Kidney (tissue), 14 donors: Measurements from ENCODE around the gene GPX3. TPM values are rescaled to one million over a fixed set of nuclear protein-coding genes. Genes with fewer than 3 reads are reported as not detected.
A peak's percentile ranks its signal among the peaks of the same experiment; 100 is the strongest.

Experiments
- DNase-seq, 5 donors: peaks; one replicate each; pipeline ENCODE4 v3.0.0-alpha.2; 2013 to 2020
- FAIRE-seq: peaks from 2 replicates; lab custom pipeline; 2012; peaks lifted over from hg19 to GRCh38; lab: Jason Lieb, UNC
- H3K27ac ChIP-seq, 2 donors: one replicate each; pipeline ENCODE4 v1.7.0; 2013; ENCODE audit warnings: low read depth in 2 of 2, low read length in 2 of 2, inconsistent platforms in 1 of 2
- H3K27me3 ChIP-seq: one replicate; pipeline ENCODE4 v1.7.1; 2013; ENCODE audit warnings: low read length, inconsistent platforms; ENCODE audit not compliant: control insufficient read depth, insufficient read depth
- H3K36me3 ChIP-seq, 3 donors: one replicate each; pipeline versions ENCODE4 v1.7.0 to v1.7.1; 2013; ENCODE audit warnings: low read length in 3 of 3, control low read depth in 1 of 3, inconsistent platforms in 1 of 3; ENCODE audit not compliant: insufficient read depth in 3 of 3, control insufficient read depth in 2 of 3
- H3K4me1 ChIP-seq, 3 donors: one replicate each; pipeline versions ENCODE4 v1.7.0 to v1.7.1; 2013; ENCODE audit warnings: low read length in 3 of 3, inconsistent platforms in 1 of 3, low read depth in 1 of 3; ENCODE audit not compliant: control insufficient read depth in 2 of 3, insufficient read depth in 2 of 3
- H3K4me3 ChIP-seq, 3 donors: one replicate each; pipeline versions ENCODE4 v1.7.0 to v1.8.1; 2013; ENCODE audit warnings: low read length in 3 of 3, control low read depth in 1 of 3, inconsistent platforms in 1 of 3
- H3K9ac ChIP-seq, 3 donors: one replicate each; pipeline versions ENCODE4 v1.7.0 to v1.7.1; 2013; ENCODE audit warnings: low read length in 3 of 3, control low read depth in 1 of 3, inconsistent platforms in 1 of 3
- H3K9me3 ChIP-seq, 3 donors: one replicate each; pipeline versions ENCODE4 v1.7.0 to v1.7.1; 2013; ENCODE audit warnings: low read length in 3 of 3, control low read depth in 1 of 3, inconsistent platforms in 1 of 3; ENCODE audit not compliant: control insufficient read depth in 2 of 3, insufficient read depth in 1 of 3
- CTCF ChIP-seq: IDR thresholded peaks from 3 replicates; pipeline ENCODE4 v1.5.1; 2012; ENCODE audit warnings: mild to moderate bottlenecking, moderate library complexity, borderline replicate concordance; ENCODE audit not compliant: insufficient read depth; ENCODE audit errors: extremely low read depth
- intact Hi-C: fragments of 100-400 bp; cut with DNase I; formaldehyde crosslinking; loops from one replicate; pipeline ENCODE4 v1.11.1; 2022
- polyA plus RNA-seq: library from polyadenylated mRNA; stranded (reverse); fragments of 350-450 nt; fragmentation: Illumina TruSeq; extraction: RNeasy Lipid Tissue Mini Kit (QIAGEN cat#74804); gene quantifications from one replicate; pipeline ENCODE4 v1.2.3, GENCODE V29; 2014; ENCODE audit warnings: low read depth, low replicate concordance; ENCODE audit not compliant: insufficient read depth
- total RNA-seq: library from RNA; stranded (reverse); fragmentation: NEBNext Ultra II Directional; extraction: Animal tissue kit (Norgen Biotek cat#: 25700); gene quantifications from one replicate; pipeline ENCODE4 v1.2.1, GENCODE V29; 2021
- donor health status: control.
- donor health status: control.
- donor health status: control.
- donor health status: control.
- donor health status: control.
- donor health status: DM: yes; HTN: yes; CAD: no.
- donor health status: Normal renal cell carcinoma (clear cell type).

The GPX3 gene
- total and polyA plus RNA-seq, 2 donors from 2014 or later = 1,327 to 27,893 TPM

- Histone ChIP-seq H3K9me3 (no peaks in the 10 kb centered on the region), H3K27ac (peak overlapping the region; percentile 58 to 71), H3K4me1 (peaks cover 0 to 42% (median 38%) of the 10 kb centered on the region in 3 donors), H3K9ac (peak overlapping the region in 1 of 3 donors; percentile 13), H3K4me3 (no peak overlapping the region), H3K27me3 (no peaks in the 10 kb centered on the region), H3K36me3 (peaks cover 0 to 74% (median 42%) of the 10 kb centered on the region in 3 donors)
- intact Hi-C loops = no loop called here
- no peak for FAIRE-seq
- no peak for DNase-seq
- TF ChIP-seq CTCF = peak; percentile 9
These were observed 38.6 kb downstream of the GPX3 start for GRCh38 chr5:151058891-151059489.

GRCh38 chr5:151060742-151061141, 40.4 kb downstream of the GPX3 start:
- DNase-seq (peak in 1 of 5 donors; percentile 85), FAIRE-seq (no peak)
- Histone ChIP-seq H3K9me3 (no peaks in the 10 kb centered on the region), H3K4me3 (no peak overlapping the region), H3K36me3 (peaks cover 0 to 67% (median 33%) of the 10 kb centered on the region in 3 donors), H3K4me1 (peaks cover 0 to 53% (median 52%) of the 10 kb centered on the region in 3 donors), H3K27me3 (no peaks in the 10 kb centered on the region), H3K9ac (peak overlapping the region in 1 of 3 donors; percentile 10), H3K27ac (peak overlapping the region; percentile 42 to 71)
- intact Hi-C loops = loop anchor here (5.0 kb wide), 1 partner anchor 42 kb away; no protein-coding TSS in a partner anchor
- TF ChIP-seq CTCF = no peak

GRCh38 chr5:151062405-151063141, 42.2 kb downstream of the GPX3 start:
- Histone ChIP-seq H3K4me1 (peaks cover 0 to 72% (median 69%) of the 10 kb centered on the region in 3 donors), H3K27me3 (no peaks in the 10 kb centered on the region), H3K4me3 (no peak overlapping the region), H3K9me3 (no peaks in the 10 kb centered on the region), H3K36me3 (peaks cover 0 to 62% (median 29%) of the 10 kb centered on the region in 3 donors), H3K27ac (peak overlapping the region; percentile 73 to 82), H3K9ac (peak overlapping the region in 1 of 3 donors; percentile 4)
- no peak for TF ChIP-seq CTCF
- FAIRE-seq (no peak), DNase-seq (no peak)
- intact Hi-C loops = loop anchor here (5.0 kb wide), 1 partner anchor 40 kb away; no protein-coding TSS in a partner anchor
